ENCODE measurements around the gene REC8. TPM values are rescaled to one million over a fixed set of nuclear protein-coding genes. Genes with fewer than 3 reads are reported as not detected.
"Not testable (repeated sequence)": the region's sequence is repeated elsewhere in the genome, so short reads cannot be mapped to it uniquely, and the experiment has no call there.

Gene REC8
- total RNA-seq, 1 experiment from 2014 or later, result 6.1 TPM

DNA sequence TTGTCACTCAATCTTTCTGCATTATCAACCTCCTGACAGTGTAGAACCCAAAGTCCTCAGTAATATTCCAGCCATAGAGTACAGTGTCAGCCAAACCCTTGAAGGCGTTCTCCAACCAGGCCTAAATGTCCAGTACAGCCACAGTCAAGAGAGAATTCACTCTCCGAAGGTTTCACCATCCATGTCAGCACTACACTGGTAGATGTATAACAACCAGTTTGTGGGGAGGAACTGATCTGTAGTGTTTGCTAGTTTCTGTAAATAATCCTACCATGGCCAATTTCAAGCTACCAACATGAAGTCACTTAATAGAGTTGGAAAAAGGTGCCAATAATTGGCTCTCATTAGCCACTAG, 44.4 kb downstream of the REC8 start:
- BruUV-seq (replicated peaks), result no TSS peak
- no peak for DNase-seq (ENCODE audit: unreplicated experiment)
- ChIA-PET POLR2A (interaction anchor here (0.6 to 5.1 kb wide), 20 partner anchors 9 to 135 kb away, joined by 3 to 69 read pairs (median 4); partner anchors contain the start of genes DCAF11, DHRS1, EMC9 and GMPR2), CTCF (interaction anchor here (0.6 to 4.2 kb wide), 7 partner anchors 9 to 117 kb away, joined by 3 to 32 read pairs (median 9); partner anchors contain the start of genes CIDEB and TINF2)
- H3K4me3 Mint-ChIP-seq (ENCODE audit: unreplicated experiment), result peak overlapping the region; percentile 80
- TF ChIP-seq, protein P1, sequence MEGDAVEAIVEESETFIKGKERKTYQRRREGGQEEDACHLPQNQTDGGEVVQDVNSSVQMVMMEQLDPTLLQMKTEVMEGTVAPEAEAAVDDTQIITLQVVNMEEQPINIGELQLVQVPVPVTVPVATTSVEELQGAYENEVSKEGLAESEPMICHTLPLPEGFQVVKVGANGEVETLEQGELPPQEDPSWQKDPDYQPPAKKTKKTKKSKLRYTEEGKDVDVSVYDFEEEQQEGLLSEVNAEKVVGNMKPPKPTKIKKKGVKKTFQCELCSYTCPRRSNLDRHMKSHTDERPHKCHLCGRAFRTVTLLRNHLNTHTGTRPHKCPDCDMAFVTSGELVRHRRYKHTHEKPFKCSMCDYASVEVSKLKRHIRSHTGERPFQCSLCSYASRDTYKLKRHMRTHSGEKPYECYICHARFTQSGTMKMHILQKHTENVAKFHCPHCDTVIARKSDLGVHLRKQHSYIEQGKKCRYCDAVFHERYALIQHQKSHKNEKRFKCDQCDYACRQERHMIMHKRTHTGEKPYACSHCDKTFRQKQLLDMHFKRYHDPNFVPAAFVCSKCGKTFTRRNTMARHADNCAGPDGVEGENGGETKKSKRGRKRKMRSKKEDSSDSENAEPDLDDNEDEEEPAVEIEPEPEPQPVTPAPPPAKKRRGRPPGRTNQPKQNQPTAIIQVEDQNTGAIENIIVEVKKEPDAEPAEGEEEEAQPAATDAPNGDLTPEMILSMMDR (IDR thresholded peaks at IDR 0.05; ENCODE audit: unreplicated experiment), result no peak
- H3K9me3 Mint-ChIP-seq (ENCODE audit: unreplicated experiment), result no peaks in the 10 kb centered on the region
- H3K27ac Mint-ChIP-seq (ENCODE audit: low read depth, unreplicated experiment), result no peak overlapping the region
- no peaks in the 10 kb centered on the region for H3K27me3 Mint-ChIP-seq (ENCODE audit: insufficient read depth, unreplicated experiment)
- H3K36me3 Mint-ChIP-seq (ENCODE audit: insufficient read depth, unreplicated experiment), result peaks cover 47% of the 10 kb centered on the region
- H3K4me1 Mint-ChIP-seq (ENCODE audit: insufficient read depth, unreplicated experiment), result peaks cover 20% of the 10 kb centered on the region
- intact Hi-C loops (cut with micrococcal nuclease), result loop anchor here (1.0 kb wide), 3 partner anchors 16 to 81 kb away; partner anchors contain the start of genes GMPR2 and NEDD8

DNA sequence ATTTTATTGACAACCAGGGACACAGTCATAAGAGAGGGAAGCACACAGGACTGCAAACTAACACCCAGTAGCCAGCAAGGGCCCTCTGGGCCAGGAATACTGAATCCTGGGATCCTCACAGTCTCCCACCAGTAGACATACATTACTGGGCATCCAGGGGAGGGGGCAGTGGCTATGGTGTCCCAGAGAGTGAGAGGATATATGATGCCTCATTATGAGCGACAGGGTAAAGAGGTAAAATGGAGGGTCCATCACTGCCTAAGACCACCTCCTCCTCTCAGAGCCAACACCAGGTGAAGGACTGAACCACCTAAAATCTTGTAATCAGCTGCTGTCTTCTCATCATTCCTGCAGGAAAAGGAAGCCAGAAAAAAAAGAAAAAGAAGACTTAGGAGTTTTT, 45.0 kb downstream of the REC8 start:
- ChIA-PET CTCF (interaction anchor here (0.6 to 4.2 kb wide), 4 partner anchors 8 to 91 kb away, joined by 3 to 32 read pairs (median 9); partner anchors contain the start of gene CIDEB), POLR2A (interaction anchor here (0.6 to 5.1 kb wide), 6 partner anchors 14 to 102 kb away, joined by 3 to 69 read pairs (median 18); partner anchors contain the start of genes DCAF11, DHRS1, LTB4R2 and NOP9)
- H3K4me1 Mint-ChIP-seq (ENCODE audit: insufficient read depth, unreplicated experiment), result peaks cover 20% of the 10 kb centered on the region
- not testable (repeated sequence) for H3K4me3 Mint-ChIP-seq (ENCODE audit: unreplicated experiment); DNase-seq (ENCODE audit: unreplicated experiment); H3K27ac Mint-ChIP-seq (ENCODE audit: low read depth, unreplicated experiment); BruUV-seq (replicated peaks); H3K9me3 Mint-ChIP-seq (ENCODE audit: unreplicated experiment); H3K27me3 Mint-ChIP-seq (ENCODE audit: insufficient read depth, unreplicated experiment)
- peaks cover 42% of the 10 kb centered on the region for H3K36me3 Mint-ChIP-seq (ENCODE audit: insufficient read depth, unreplicated experiment)
- intact Hi-C loops (cut with micrococcal nuclease), result loop anchor here (1.0 kb wide), 3 partner anchors 15 to 80 kb away; partner anchors contain the start of genes GMPR2 and NEDD8

DNA sequence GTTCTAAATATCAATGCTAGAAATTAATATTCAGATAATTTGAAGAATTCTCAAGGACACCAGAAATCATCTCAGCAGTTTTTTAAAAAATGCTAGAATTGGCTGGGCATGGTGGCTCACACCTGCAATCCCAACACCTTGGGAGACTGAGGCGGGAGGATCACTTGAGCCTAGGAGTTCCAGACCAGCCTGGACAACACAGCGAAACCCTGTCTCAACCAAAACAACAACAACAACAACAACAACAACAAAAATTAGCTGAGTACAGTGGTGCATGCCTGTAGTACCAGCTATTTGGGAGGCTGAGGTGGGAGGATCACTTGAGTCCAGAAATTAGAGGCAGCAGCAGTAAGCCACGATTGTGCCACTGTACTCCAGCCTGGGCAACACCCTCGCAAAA, 47.2 kb downstream of the REC8 start:
- Mint-ChIP-seq H3K36me3 (ENCODE audit: insufficient read depth, unreplicated experiment) (peaks cover 27% of the 10 kb centered on the region), H3K4me3 (ENCODE audit: unreplicated experiment) (no peak overlapping the region), H3K4me1 (ENCODE audit: insufficient read depth, unreplicated experiment) (peaks cover 11% of the 10 kb centered on the region), H3K27me3 (ENCODE audit: insufficient read depth, unreplicated experiment) (no peaks in the 10 kb centered on the region), H3K9me3 (ENCODE audit: unreplicated experiment) (no peaks in the 10 kb centered on the region), H3K27ac (ENCODE audit: low read depth, unreplicated experiment) (no peak overlapping the region)
- intact Hi-C loops (cut with micrococcal nuclease), result no loop called here
- POLR2A ChIA-PET, result interaction anchor here (1.4 kb wide), 1 partner anchor 14 kb away, joined by 4 read pairs; the partner anchor contains the start of genes GMPR2 and NEDD8
- TF ChIP-seq, protein P1 (IDR thresholded peaks at IDR 0.05; ENCODE audit: unreplicated experiment), result no peak
- DNase-seq (ENCODE audit: unreplicated experiment), result no peak
- CTCF ChIA-PET, result interaction anchor here (1.1 to 2.4 kb wide), 5 partner anchors 19 to 78 kb away, joined by 3 to 19 read pairs (median 6); partner anchors contain the start of gene TINF2
- BruUV-seq (replicated peaks), result no TSS peak

GRCh38 chr14:24219521-24219920, 47.6 kb downstream of the REC8 start:
- ChIA-PET CTCF (interaction anchor here (1.1 to 2.4 kb wide), 5 partner anchors 19 to 78 kb away, joined by 3 to 19 read pairs (median 6); partner anchors contain the start of gene TINF2), POLR2A (interaction anchor here (0.7 to 1.4 kb wide), 6 partner anchors 10 to 79 kb away, joined by 3 to 7 read pairs (median 4); partner anchors contain the start of genes GMPR2, NEDD8, TINF2 and TM9SF1)
- H3K4me3 Mint-ChIP-seq (ENCODE audit: unreplicated experiment), result no peak overlapping the region
- TF ChIP-seq, protein P1 (IDR thresholded peaks at IDR 0.05; ENCODE audit: unreplicated experiment), result no peak
- H3K36me3 Mint-ChIP-seq (ENCODE audit: insufficient read depth, unreplicated experiment), result peaks cover 31% of the 10 kb centered on the region
- H3K27ac Mint-ChIP-seq (ENCODE audit: low read depth, unreplicated experiment), result no peak overlapping the region
- no peak for DNase-seq (ENCODE audit: unreplicated experiment)
- H3K9me3 Mint-ChIP-seq (ENCODE audit: unreplicated experiment), result no peaks in the 10 kb centered on the region
- H3K4me1 Mint-ChIP-seq (ENCODE audit: insufficient read depth, unreplicated experiment), result peaks cover 10% of the 10 kb centered on the region
- no TSS peak for BruUV-seq (replicated peaks)
- H3K27me3 Mint-ChIP-seq (ENCODE audit: insufficient read depth, unreplicated experiment), result no peaks in the 10 kb centered on the region
- intact Hi-C loops (cut with micrococcal nuclease), result no loop called here

- H3K36me3 Mint-ChIP-seq (ENCODE audit: insufficient read depth, unreplicated experiment), result peaks cover 35% of the 10 kb centered on the region
- H3K27ac Mint-ChIP-seq (ENCODE audit: low read depth, unreplicated experiment); H3K9me3 Mint-ChIP-seq (ENCODE audit: unreplicated experiment); H3K27me3 Mint-ChIP-seq (ENCODE audit: insufficient read depth, unreplicated experiment); H3K4me3 Mint-ChIP-seq (ENCODE audit: unreplicated experiment); DNase-seq (ENCODE audit: unreplicated experiment); BruUV-seq (replicated peaks); intact Hi-C loops (cut with micrococcal nuclease): not testable (repeated sequence)
- POLR2A ChIA-PET, result interaction anchor here (0.7 to 0.9 kb wide), 2 partner anchors 27 to 74 kb away, joined by 3 read pairs; no protein-coding TSS in a partner anchor
- CTCF ChIA-PET, result interaction anchor here (1.7 kb wide), 1 partner anchor 74 kb away, joined by 9 read pairs; no protein-coding TSS in a partner anchor
- peaks cover 20% of the 10 kb centered on the region for H3K4me1 Mint-ChIP-seq (ENCODE audit: insufficient read depth, unreplicated experiment)
These were observed 51.1 kb downstream of the REC8 start for GRCh38 chr14:24222987-24223386.
